Stomach (tissue), 9 donors: ENCODE results near the gene TMEM208. TPM values are rescaled to one million over a fixed set of nuclear protein-coding genes. Genes with fewer than 3 reads are reported as not detected.

Experiments
- DNase-seq, 2 donors: peaks; one replicate each; pipeline versions ENCODE4 v3.0.0 to v3.0.0-alpha.2; 2013 to 2019
- H3K27ac ChIP-seq, 5 donors: fragments of 200-600 bp in 4 of 5; sonication (generic) in 4 of 5; one replicate each; pipeline ENCODE4 v1.5.1; 2013 to 2019; ENCODE audit warnings: mild to moderate bottlenecking in 1 of 5, moderate library complexity in 1 of 5
- H3K27me3 ChIP-seq, 3 donors: fragments of 200-600 bp; sonication (generic); one replicate each; pipeline ENCODE4 v1.5.1; 2017 to 2019; ENCODE audit warnings: mixed run types in 1 of 3
- H3K36me3 ChIP-seq, 4 donors: fragments of 200-600 bp; sonication (generic); 1 replicate in 3 of 4; 2 replicates in 1 of 4; pipeline ENCODE4 v1.5.1; 2016 to 2019
- H3K4me1 ChIP-seq, 4 donors: fragments of 200-600 bp; sonication (generic); one replicate each; pipeline ENCODE4 v1.5.1; 2016 to 2019
- H3K4me3 ChIP-seq, 4 donors: fragments of 200-600 bp; sonication (generic) in 3 of 4; one replicate each; pipeline ENCODE4 v1.5.1; 2016 to 2019; ENCODE audit warnings: mild to moderate bottlenecking in 1 of 4
- H3K9me3 ChIP-seq, 4 donors: fragments of 200-600 bp; sonication (generic); one replicate each; pipeline ENCODE4 v1.5.1; 2016 to 2019
- EP300 ChIP-seq: sonication (generic); formaldehyde crosslinking; IDR thresholded peaks from one replicate; pipeline ENCODE4 v1.6.1; 2017; ENCODE audit warnings: antibody characterized with exemption
- POLR2A ChIP-seq, 4 donors: fragments of 450-650 bp; IDR thresholded peaks; one replicate each; pipeline ENCODE4 v1.6.1; 2016; ENCODE audit warnings: antibody characterized with exemption in 4 of 4, control low read depth in 2 of 4, mild to moderate bottlenecking in 1 of 4, moderate library complexity in 1 of 4
- POLR2AphosphoS5 ChIP-seq, 3 donors: sonication (generic); formaldehyde crosslinking; IDR thresholded peaks; one replicate each; pipeline ENCODE4 v1.6.1; 2016; ENCODE audit warnings: antibody characterized with exemption in 3 of 3
- WGBS, 5 donors: extraction: QIAGEN DNeasy Blood & Tissue Kit in 3 of 5; methylation state at CpG; one replicate each; pipeline versions ENCODE4 v1.1.5 to v1.1.7; 2013 to 2018; 5-methylcytosine and 5-hydroxymethylcytosine counted together
- intact Hi-C: fragments of 100-400 bp; cut with DNase I; formaldehyde crosslinking; loops from one replicate; pipeline ENCODE4 v1.15.1; 2023; ENCODE audit warnings: low total_unique reads
- polyA plus RNA-seq, 3 donors: library from polyadenylated mRNA; stranded (reverse); fragments of 200-250 nt; gene quantifications; one replicate each; pipeline ENCODE4 v1.2.3, GENCODE V29; 2013
- total RNA-seq, 5 donors: library from RNA; depleted of rRNA; stranded (reverse); fragments of >200 nt; gene quantifications; one replicate each; pipeline versions ENCODE4 v1.1.0 to v1.2.3, GENCODE V29; 2014 to 2016
- TF ChIP-seq, protein P1 (sequence below), 7 experiments: fragments of 450-650 bp in 4 of 7; fragments of 200-600 bp in 3 of 7; sonication (generic) in 3 of 7; IDR thresholded peaks; one replicate each; pipeline ENCODE4 v1.5.1; 2016 to 2019; ENCODE audit warnings: antibody characterized with exemption in 7 of 7, control low read depth in 2 of 7, mild to moderate bottlenecking in 1 of 7
- donor health status: healthy with polysubstance abuse.
- donor health status: Bipolar disorder and iron deficiency.
- donor health status: healthy.

TMEM208 gene
- total and polyA plus RNA-seq, 8 donors = 8.7 to 141 (median 51.0) TPM

DNA sequence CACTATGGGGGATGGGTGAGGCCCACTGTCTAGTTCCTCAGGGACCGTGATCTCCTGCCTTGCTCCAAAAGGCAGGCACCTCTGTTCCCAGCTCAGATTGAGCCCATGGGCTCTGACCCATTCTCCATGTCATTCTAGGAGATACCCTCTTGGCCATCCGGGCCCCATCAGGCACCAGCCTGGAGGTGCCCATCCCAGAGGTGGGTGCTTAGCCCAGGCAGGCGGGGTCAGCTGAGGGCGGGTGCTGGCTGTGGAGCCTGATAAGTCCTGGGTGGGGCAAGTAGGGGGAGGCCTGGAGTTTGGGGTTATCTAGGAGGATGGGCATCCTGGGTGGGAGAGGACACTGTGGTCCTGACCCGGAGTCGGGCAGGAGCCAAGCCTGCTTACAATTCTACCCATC, 32.7 kb upstream of the TMEM208 start:
- H3K9me3 ChIP-seq = no peaks in the 10 kb centered on the region
- intact Hi-C loops = no loop called here

DNA sequence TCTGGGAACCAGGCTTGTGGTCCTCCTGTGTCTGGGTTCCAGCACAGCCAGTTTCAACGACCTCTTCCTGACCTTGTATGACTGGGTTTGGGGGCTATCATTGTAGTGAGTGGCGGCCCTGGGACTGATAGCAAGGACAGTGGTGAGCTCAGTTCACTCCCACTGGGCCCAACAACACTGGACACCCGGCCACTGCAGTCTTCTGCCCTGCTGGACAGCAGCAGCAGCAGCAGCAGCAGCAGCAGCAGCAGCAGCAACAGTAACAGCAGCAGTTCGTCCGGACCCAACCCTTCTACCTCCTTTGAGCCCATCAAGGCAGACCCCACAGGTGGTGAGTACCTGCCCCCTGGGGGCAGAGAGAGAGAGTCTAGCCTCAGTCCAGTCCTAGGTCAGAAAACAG, 31.3 kb upstream of the TMEM208 start:
- WGBS, 5 donors = 79 to 85% (median 82%) methylated on average over 4 to 5 of the region's 5 CpGs
- H3K4me1 ChIP-seq = peaks cover 39 to 82% (median 62%) of the 10 kb centered on the region in 4 donors
- peaks cover 43 to 76% (median 57%) of the 10 kb centered on the region in 4 donors for H3K36me3 ChIP-seq

More for the DNA sequence above, 32.7 kb upstream of the TMEM208 start:
- no peak for TF ChIP-seq POLR2A (IDR thresholded peaks at IDR 0.05)
- TF ChIP-seq POLR2AphosphoS5 (IDR thresholded peaks at IDR 0.05) = no peak
- TF ChIP-seq, protein P1, sequence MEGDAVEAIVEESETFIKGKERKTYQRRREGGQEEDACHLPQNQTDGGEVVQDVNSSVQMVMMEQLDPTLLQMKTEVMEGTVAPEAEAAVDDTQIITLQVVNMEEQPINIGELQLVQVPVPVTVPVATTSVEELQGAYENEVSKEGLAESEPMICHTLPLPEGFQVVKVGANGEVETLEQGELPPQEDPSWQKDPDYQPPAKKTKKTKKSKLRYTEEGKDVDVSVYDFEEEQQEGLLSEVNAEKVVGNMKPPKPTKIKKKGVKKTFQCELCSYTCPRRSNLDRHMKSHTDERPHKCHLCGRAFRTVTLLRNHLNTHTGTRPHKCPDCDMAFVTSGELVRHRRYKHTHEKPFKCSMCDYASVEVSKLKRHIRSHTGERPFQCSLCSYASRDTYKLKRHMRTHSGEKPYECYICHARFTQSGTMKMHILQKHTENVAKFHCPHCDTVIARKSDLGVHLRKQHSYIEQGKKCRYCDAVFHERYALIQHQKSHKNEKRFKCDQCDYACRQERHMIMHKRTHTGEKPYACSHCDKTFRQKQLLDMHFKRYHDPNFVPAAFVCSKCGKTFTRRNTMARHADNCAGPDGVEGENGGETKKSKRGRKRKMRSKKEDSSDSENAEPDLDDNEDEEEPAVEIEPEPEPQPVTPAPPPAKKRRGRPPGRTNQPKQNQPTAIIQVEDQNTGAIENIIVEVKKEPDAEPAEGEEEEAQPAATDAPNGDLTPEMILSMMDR (IDR thresholded peaks at IDR 0.05) = no peak
- no peak for TF ChIP-seq EP300
- 74 to 86% (median 82%) methylated on average over 5 to 6 of the region's 6 CpGs for WGBS, 5 donors
- DNase-seq = peak in 1 of 2 donors; percentile 20
- Histone ChIP-seq H3K4me1 (peaks cover 32 to 72% (median 50%) of the 10 kb centered on the region in 4 donors), H3K27ac (no peak overlapping the region), H3K27me3 (no peaks in the 10 kb centered on the region), H3K4me3 (no peak overlapping the region), H3K36me3 (peaks cover 43 to 61% (median 53%) of the 10 kb centered on the region in 4 donors)

DNA sequence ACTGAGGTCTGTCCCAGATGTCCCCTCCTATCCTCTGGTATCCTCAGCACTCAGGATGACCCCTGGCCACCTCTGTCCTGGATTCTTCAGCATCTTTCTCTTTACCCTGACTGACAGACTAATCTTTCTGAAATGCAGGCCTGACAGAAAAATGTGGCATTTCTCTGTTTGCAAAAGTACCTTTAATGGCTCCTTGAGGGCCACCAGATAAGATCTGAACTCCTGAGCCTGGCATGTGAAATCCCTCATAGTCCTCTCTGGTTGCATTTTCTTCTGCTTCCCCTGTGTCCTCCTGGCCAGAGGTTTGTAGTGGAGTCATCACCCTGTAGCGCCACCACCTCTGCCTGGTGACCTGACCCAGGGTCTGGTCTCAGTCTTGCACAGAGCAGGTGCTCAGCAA, 30.0 kb upstream of the TMEM208 start:
- peaks cover 31 to 72% (median 56%) of the 10 kb centered on the region in 4 donors for H3K4me1 ChIP-seq
- TF ChIP-seq POLR2A (IDR thresholded peaks at IDR 0.05) = no peak
- TF ChIP-seq EP300 = no peak
- no peak for TF ChIP-seq POLR2AphosphoS5 (IDR thresholded peaks at IDR 0.05)
- TF ChIP-seq, protein P1 (IDR thresholded peaks at IDR 0.05) = no peak
- no peak overlapping the region for H3K27ac ChIP-seq
- H3K27me3 ChIP-seq = no peaks in the 10 kb centered on the region
- peaks cover 50 to 88% (median 68%) of the 10 kb centered on the region in 4 donors for H3K36me3 ChIP-seq
- WGBS, 5 donors = 89 to 100% (median 100%) methylated on average over 1 of the region's 1 CpG
- H3K4me3 ChIP-seq = no peak overlapping the region
- H3K9me3 ChIP-seq = no peaks in the 10 kb centered on the region
- DNase-seq = no peak
- intact Hi-C loops = no loop called here

More for the DNA sequence above, 31.3 kb upstream of the TMEM208 start:
- intact Hi-C loops = no loop called here
- Histone ChIP-seq H3K9me3 (no peaks in the 10 kb centered on the region), H3K27ac (no peak overlapping the region), H3K4me3 (no peak overlapping the region), H3K27me3 (no peaks in the 10 kb centered on the region)
- no peak for DNase-seq
- TF ChIP-seq, protein P1 (IDR thresholded peaks at IDR 0.05) = no peak
- TF ChIP-seq POLR2A (IDR thresholded peaks at IDR 0.05) (no peak), POLR2AphosphoS5 (IDR thresholded peaks at IDR 0.05) (no peak), EP300 (no peak)

DNA sequence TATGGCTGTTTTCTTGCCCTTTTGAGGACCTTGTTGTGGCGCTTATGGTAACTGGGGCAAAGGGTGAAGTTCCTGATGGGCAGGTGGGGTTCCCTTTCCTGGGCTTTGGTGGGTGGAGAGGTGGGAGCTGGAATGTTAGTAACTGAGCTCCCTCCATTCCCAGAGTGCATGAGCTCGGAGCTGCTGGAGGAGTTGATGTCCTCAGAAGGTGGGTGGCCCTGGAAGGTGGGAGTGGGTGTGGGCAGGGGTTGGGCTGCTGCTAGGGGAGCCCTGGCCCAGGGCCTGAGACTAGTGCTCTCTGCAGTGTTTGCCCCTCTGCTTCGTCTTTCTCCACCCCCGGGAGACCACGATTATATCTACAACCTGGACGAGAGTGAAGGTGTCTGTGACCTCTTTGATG, 29.2 kb upstream of the TMEM208 start:
- Histone ChIP-seq H3K4me3 (no peak overlapping the region), H3K27ac (peak overlapping the region; percentile 62 to 88 (median 83)), H3K27me3 (no peaks in the 10 kb centered on the region), H3K9me3 (no peaks in the 10 kb centered on the region), H3K4me1 (peaks cover 28 to 69% (median 50%) of the 10 kb centered on the region in 4 donors), H3K36me3 (peaks cover 58 to 96% (median 76%) of the 10 kb centered on the region in 4 donors)
- no peak for TF ChIP-seq POLR2A (IDR thresholded peaks at IDR 0.05)
- no peak for TF ChIP-seq EP300
- TF ChIP-seq POLR2AphosphoS5 (IDR thresholded peaks at IDR 0.05) = no peak
- TF ChIP-seq, protein P1 (IDR thresholded peaks at IDR 0.05) = no peak
- intact Hi-C loops = no loop called here
- 58 to 75% (median 65%) methylated on average over 3 to 6 of the region's 6 CpGs for WGBS, 5 donors
- no peak for DNase-seq
